Germinal center (tissue), 1 donor: ENCODE data around the gene OR9G4.

Source experiments
- DNase-seq: peaks from one replicate; pipeline ENCODE4 v3.0.0; 2012; ENCODE audit warnings: mixed read lengths, low spot score

The OR9G4 gene

GRCh38 chr11:56748597-56748996 lies at the start of gene OR9G4:
Gene OR9G4 (minus strand): TSS chr11:56748697. CDS start chr11:56743766, 4,931 bp downstream.
- no peak for DNase-seq

- DNase-seq, result peak; percentile 4
These were observed 35.0 kb upstream of the OR9G4 start for GRCh38 chr11:56783448-56784041.

GRCh38 chr11:56782167-56782847 lies 33.8 kb upstream of the OR9G4 start:
- DNase-seq, result no peak

GRCh38 chr11:56776809-56777208 lies 28.3 kb upstream of the OR9G4 start:
- no peak for DNase-seq

- no peak for DNase-seq
These were observed 16.5 kb upstream of the OR9G4 start for GRCh38 chr11:56764976-56765375.

GRCh38 chr11:56751480-56751879 lies 3.0 kb upstream of the OR9G4 start:
- DNase-seq, result no peak

- no peak for DNase-seq
These were observed 1.7 kb upstream of the OR9G4 start for GRCh38 chr11:56750190-56750589.

- DNase-seq, result no peak
These were observed 7.6 kb downstream of the OR9G4 start for GRCh38 chr11:56740886-56741285.

GRCh38 chr11:56740107-56740506 lies 8.4 kb downstream of the OR9G4 start:
- DNase-seq, result no peak

GRCh38 chr11:56720513-56720912 lies 28.0 kb downstream of the OR9G4 start:
- DNase-seq, result no peak

- DNase-seq, result no peak
These were observed 32.1 kb downstream of the OR9G4 start for GRCh38 chr11:56716379-56716854.

- no peak for DNase-seq
These were observed 34.3 kb downstream of the OR9G4 start for GRCh38 chr11:56714206-56714605.

- DNase-seq, result no peak
These were observed 42.0 kb downstream of the OR9G4 start for GRCh38 chr11:56706486-56706885.

- DNase-seq, result no peak
These were observed 42.6 kb downstream of the OR9G4 start for GRCh38 chr11:56705784-56706396.

GRCh38 chr11:56700914-56701485 lies 47.5 kb downstream of the OR9G4 start:
- no peak for DNase-seq

- DNase-seq, result no peak
These were observed 48.1 kb downstream of the OR9G4 start for GRCh38 chr11:56700242-56700913.

GRCh38 chr11:56698795-56699194 lies 49.7 kb downstream of the OR9G4 start, which contains the start of gene OR9G1:
Gene OR9G1 (plus strand): TSS chr11:56699095. CDS start chr11:56700388, 1,293 bp downstream.
- no peak for DNase-seq

GRCh38 chr11:56693428-56693827 lies 55.1 kb downstream of the OR9G4 start:
- DNase-seq, result no peak
